Small intestine (tissue), 7 donors: ENCODE data around the gene SLC6A12. TPM values are rescaled to one million over a fixed set of nuclear protein-coding genes. Genes with fewer than 3 reads are reported as not detected.

Experiments
- DNase-seq, 2 donors: peaks; one replicate each; pipeline versions ENCODE4 v3.0.0 to v3.0.0-alpha.2; 2013
- FAIRE-seq: peaks from 2 replicates; lab custom pipeline; 2012; peaks lifted over from hg19 to GRCh38; lab: Jason Lieb, UNC
- H3K27ac ChIP-seq, 3 donors: one replicate each; pipeline ENCODE4 v1.5.1; 2013; ENCODE audit warnings: low read length in 2 of 3, mild to moderate bottlenecking in 2 of 3, control low read depth in 1 of 3, inconsistent platforms in 1 of 3, low read depth in 1 of 3, moderate library complexity in 1 of 3
- H3K27me3 ChIP-seq, 3 donors: one replicate each; pipeline ENCODE4 v1.6.1; 2013; ENCODE audit warnings: low read length in 3 of 3, inconsistent platforms in 1 of 3; ENCODE audit not compliant: control insufficient read depth in 3 of 3, insufficient read depth in 3 of 3
- H3K36me3 ChIP-seq, 3 donors: one replicate each; pipeline ENCODE4 v1.6.1; 2013; ENCODE audit warnings: low read length in 3 of 3, inconsistent platforms in 1 of 3, low read depth in 1 of 3, mild to moderate bottlenecking in 1 of 3, moderate library complexity in 1 of 3; ENCODE audit not compliant: control insufficient read depth in 3 of 3, insufficient read depth in 2 of 3
- H3K4me1 ChIP-seq, 3 donors: one replicate each; pipeline ENCODE4 v1.6.1; 2013; ENCODE audit warnings: low read length in 2 of 3, inconsistent platforms in 1 of 3, low read depth in 1 of 3, mild to moderate bottlenecking in 1 of 3, moderate library complexity in 1 of 3; ENCODE audit not compliant: control insufficient read depth in 3 of 3, insufficient read depth in 2 of 3
- H3K4me3 ChIP-seq, 3 donors: one replicate each; pipeline ENCODE4 v1.5.1; 2013; ENCODE audit warnings: low read length in 3 of 3, control low read depth in 1 of 3, inconsistent platforms in 1 of 3, low read depth in 1 of 3, mild to moderate bottlenecking in 1 of 3, moderate library complexity in 1 of 3
- H3K9me3 ChIP-seq, 2 donors: one replicate each; pipeline ENCODE4 v1.6.1; 2013; ENCODE audit warnings: low read depth in 1 of 2, low read length in 1 of 2; ENCODE audit not compliant: control insufficient read depth in 2 of 2, insufficient read depth in 1 of 2
- WGBS, 3 donors: extraction: QIAGEN DNeasy Blood & Tissue Kit; methylation state at CpG; one replicate each; pipeline ENCODE4 v1.1.7; 2013; 5-methylcytosine and 5-hydroxymethylcytosine counted together
- polyA plus RNA-seq, 4 donors: library from polyadenylated mRNA; stranded (reverse) in 3 of 4; unstranded in 1 of 4; fragments of 200-250 nt in 3 of 4; fragments of 120-200 nt in 1 of 4; gene quantifications; one replicate each; pipeline versions ENCODE4 v1.2.1 to v1.2.3, GENCODE V29; 2013
- donor health status: healthy with polysubstance abuse.
- donor health status: control.
- donor health status: control.
- donor health status: Bipolar disorder and iron deficiency.
- donor health status: healthy.

SLC6A12 gene
- polyA plus RNA-seq, 4 donors: 0.06 to 9.4 (median 1.7) TPM

- no peaks in the 10 kb centered on the region for H3K9me3 ChIP-seq
- H3K4me1 ChIP-seq: no peaks in the 10 kb centered on the region
- no peak for FAIRE-seq
- no peak overlapping the region for H3K27ac ChIP-seq
- no peak for DNase-seq
- no peaks in the 10 kb centered on the region for H3K36me3 ChIP-seq
- H3K27me3 ChIP-seq: peaks cover 0 to 4% (median 4%) of the 10 kb centered on the region in 3 donors
- H3K4me3 ChIP-seq: no peak overlapping the region
- WGBS, 3 donors: 63 to 70% (median 66%) methylated on average over 10 of the region's 10 CpGs
Observed at GRCh38 chr12:254039-254438, 40.1 kb upstream of the SLC6A12 start.

- Histone ChIP-seq H3K27me3 (peaks cover 0 to 4% (median 2%) of the 10 kb centered on the region in 3 donors), H3K36me3 (no peaks in the 10 kb centered on the region), H3K9me3 (no peaks in the 10 kb centered on the region), H3K27ac (no peak overlapping the region), H3K4me3 (no peak overlapping the region), H3K4me1 (no peaks in the 10 kb centered on the region)
- FAIRE-seq: no peak
- peak in 1 of 2 donors; percentile 42 for DNase-seq
- WGBS, 3 donors: 66 to 69% (median 68%) methylated on average over 12 of the region's 12 CpGs
Observed at GRCh38 chr12:253116-253831, 39.3 kb upstream of the SLC6A12 start.

GRCh38 chr12:252636-253035 is 38.7 kb upstream of the SLC6A12 start:
- 14 to 32% (median 24%) methylated on average over 5 of the region's 5 CpGs for WGBS, 3 donors
- FAIRE-seq (no peak), DNase-seq (peak in 1 of 2 donors; percentile 85)
- Histone ChIP-seq H3K4me3 (no peak overlapping the region), H3K27me3 (peaks cover 0 to 4% (median 2%) of the 10 kb centered on the region in 3 donors), H3K9me3 (no peaks in the 10 kb centered on the region), H3K36me3 (no peaks in the 10 kb centered on the region), H3K4me1 (no peaks in the 10 kb centered on the region), H3K27ac (no peak overlapping the region)

GRCh38 chr12:247271-247670 is 33.3 kb upstream of the SLC6A12 start:
- FAIRE-seq (no peak), DNase-seq (no peak)
- no peak overlapping the region for H3K27ac ChIP-seq
- no peaks in the 10 kb centered on the region for H3K4me1 ChIP-seq
- WGBS, 3 donors: 83 to 87% (median 84%) methylated on average over 3 of the region's 3 CpGs
- H3K36me3 ChIP-seq: no peaks in the 10 kb centered on the region
- H3K9me3 ChIP-seq: no peaks in the 10 kb centered on the region
- H3K4me3 ChIP-seq: no peak overlapping the region
- no peaks in the 10 kb centered on the region for H3K27me3 ChIP-seq

- Histone ChIP-seq H3K27ac (no peak overlapping the region), H3K27me3 (no peaks in the 10 kb centered on the region), H3K36me3 (no peaks in the 10 kb centered on the region), H3K4me3 (no peak overlapping the region), H3K4me1 (no peaks in the 10 kb centered on the region), H3K9me3 (peaks cover 0 to 4% of the 10 kb centered on the region in 2 donors)
- WGBS, 3 donors: 34 to 48% (median 38%) methylated on average over 4 of the region's 4 CpGs
- FAIRE-seq (no peak), DNase-seq (no peak)
Observed at GRCh38 chr12:243381-243780, 29.4 kb upstream of the SLC6A12 start.

- H3K27me3 ChIP-seq: no peaks in the 10 kb centered on the region
- DNase-seq (no peak), FAIRE-seq (no peak)
- H3K36me3 ChIP-seq: no peaks in the 10 kb centered on the region
- WGBS, 3 donors: 89 to 95% (median 91%) methylated on average over 15 of the region's 15 CpGs
- no peak overlapping the region for H3K4me3 ChIP-seq
- peaks cover 0 to 5% (median 0%) of the 10 kb centered on the region in 3 donors for H3K4me1 ChIP-seq
- H3K9me3 ChIP-seq: peaks cover 0 to 9% of the 10 kb centered on the region in 2 donors
- no peak overlapping the region for H3K27ac ChIP-seq
Observed at GRCh38 chr12:242496-242895, 28.5 kb upstream of the SLC6A12 start.

- no peak for FAIRE-seq
- Histone ChIP-seq H3K9me3 (peaks cover 0 to 21% of the 10 kb centered on the region in 2 donors), H3K27me3 (no peaks in the 10 kb centered on the region), H3K36me3 (no peaks in the 10 kb centered on the region), H3K4me1 (peaks cover 0 to 13% (median 0%) of the 10 kb centered on the region in 3 donors), H3K27ac (no peak overlapping the region), H3K4me3 (no peak overlapping the region)
- WGBS, 3 donors: 94 to 95% (median 95%) methylated on average over 9 of the region's 9 CpGs
- DNase-seq: no peak
Observed at GRCh38 chr12:241266-241665, 27.3 kb upstream of the SLC6A12 start.

- Histone ChIP-seq H3K4me3 (no peak overlapping the region), H3K27ac (no peak overlapping the region), H3K27me3 (no peaks in the 10 kb centered on the region), H3K4me1 (peaks cover 0 to 13% (median 0%) of the 10 kb centered on the region in 3 donors), H3K9me3 (peaks cover 0 to 24% of the 10 kb centered on the region in 2 donors), H3K36me3 (no peaks in the 10 kb centered on the region)
- FAIRE-seq: no peak
- WGBS, 3 donors: 85 to 91% (median 88%) methylated on average over 9 of the region's 9 CpGs
- no peak for DNase-seq
Observed at GRCh38 chr12:240566-240965, 26.6 kb upstream of the SLC6A12 start.
